DND-41 (cell line): Measurements from ENCODE around the gene CEP63.

Experiments used
- ATAC-seq: fragments of 200-7000 bp; cut with Tn5 transposase; 3 replicates; pipeline ENCODE4 v1.9.1; 2021; ENCODE audit warnings: low read depth; ENCODE audit not compliant: insufficient read depth
- DNase-seq: peaks from one replicate; pipeline ENCODE4 v3.0.0-alpha.2; 2020
- H2AFZ ChIP-seq: 2 replicates; pipeline ENCODE4 v1.6.0; 2012; ENCODE audit warnings: low read depth, low read length
- H3K27ac ChIP-seq: 2 replicates; pipeline ENCODE4 v1.5.1; 2012; ENCODE audit warnings: low read length, inconsistent platforms
- H3K27me3 ChIP-seq: fragments of 200-600 bp; sonication (generic); 2 replicates; pipeline ENCODE4 v1.6.0; 2012; ENCODE audit warnings: low read length, mild to moderate bottlenecking, inconsistent platforms; ENCODE audit not compliant: insufficient read depth, poor library complexity
- H3K36me3 ChIP-seq: 2 replicates; pipeline ENCODE4 v1.5.1; 2012; ENCODE audit warnings: low read length, inconsistent platforms; ENCODE audit not compliant: insufficient read depth
- H3K4me1 ChIP-seq: 2 replicates; pipeline ENCODE4 v1.5.1; 2012; ENCODE audit warnings: mild to moderate bottlenecking, low read length; ENCODE audit not compliant: insufficient read depth
- H3K4me2 ChIP-seq: 2 replicates; pipeline ENCODE4 v1.6.0; 2012; ENCODE audit warnings: mild to moderate bottlenecking, moderate library complexity, low read length, inconsistent platforms; ENCODE audit not compliant: insufficient read depth
- H3K4me3 ChIP-seq, 2 experiments: fragments of 200-600 bp in 1 of 2; shearing (Covaris generic) in 1 of 2; 2 replicates each; pipeline ENCODE4 v1.5.1; 2012 to 2016; ENCODE audit warnings: inconsistent platforms in 2 of 2, low read length in 2 of 2, mild to moderate bottlenecking in 2 of 2, low read depth in 1 of 2, moderate library complexity in 1 of 2
- H3K79me2 ChIP-seq: 2 replicates; pipeline ENCODE4 v1.6.0; 2012; ENCODE audit warnings: low read length, inconsistent platforms; ENCODE audit not compliant: insufficient read depth
- H3K9ac ChIP-seq: 2 replicates; pipeline ENCODE4 v1.6.0; 2012; ENCODE audit warnings: low read depth, mild to moderate bottlenecking, inconsistent platforms, low read length, moderate library complexity
- H3K9me3 ChIP-seq: 2 replicates; pipeline ENCODE4 v1.5.1; 2012; ENCODE audit warnings: low read length, moderate library complexity, mild to moderate bottlenecking, inconsistent platforms; ENCODE audit not compliant: insufficient read depth, severe bottlenecking
- H4K20me1 ChIP-seq: 2 replicates; pipeline ENCODE4 v1.6.0; 2012; ENCODE audit warnings: low read length; ENCODE audit not compliant: insufficient read depth
- CTCF ChIP-seq: IDR thresholded peaks from 2 replicates; pipeline ENCODE4 v1.5.1; 2012; ENCODE audit warnings: borderline replicate concordance, low read length, moderate library complexity, mild to moderate bottlenecking; ENCODE audit not compliant: poor library complexity, severe bottlenecking; ENCODE audit errors: extremely low read depth
- EZH2 ChIP-seq: IDR thresholded peaks from 3 replicates; pipeline ENCODE4 v1.6.1; 2012; ENCODE audit warnings: borderline replicate concordance, low read depth, mild to moderate bottlenecking, moderate library complexity, low read length, inconsistent platforms; ENCODE audit not compliant: severe bottlenecking

CEP63 gene

GRCh38 chr3:134601539-134602439 is 115.9 kb downstream of the CEP63 start:
- Histone ChIP-seq H3K4me3 (no peak overlapping the region), H3K9ac (no peak overlapping the region), H3K79me2 (no peaks in the 10 kb centered on the region), H3K4me2 (no peak overlapping the region), H3K4me1 (peaks cover 4% of the 10 kb centered on the region; the same call in 1 of the 2 replicates), H4K20me1 (no peaks in the 10 kb centered on the region; the same call in 1 of the 2 replicates), H3K27me3 (no peaks in the 10 kb centered on the region), H3K27ac (no peak overlapping the region), H2AFZ (no peak overlapping the region), H3K36me3 (no peaks in the 10 kb centered on the region), H3K9me3 (no peaks in the 10 kb centered on the region)
- no peak for DNase-seq
- no peak for TF ChIP-seq CTCF
- no peak for TF ChIP-seq EZH2
- no peak for ATAC-seq

- Histone ChIP-seq H4K20me1 (no peaks in the 10 kb centered on the region; the same call in 1 of the 2 replicates), H3K9me3 (no peaks in the 10 kb centered on the region), H3K27ac (no peak overlapping the region), H3K4me1 (peaks cover 4% of the 10 kb centered on the region; the same call in 1 of the 2 replicates), H3K79me2 (no peaks in the 10 kb centered on the region), H3K27me3 (no peaks in the 10 kb centered on the region), H3K4me2 (no peak overlapping the region), H3K36me3 (no peaks in the 10 kb centered on the region), H3K4me3 (no peak overlapping the region), H2AFZ (no peak overlapping the region), H3K9ac (no peak overlapping the region)
- ATAC-seq (no peak), DNase-seq (no peak)
- TF ChIP-seq EZH2 (no peak), CTCF (no peak)
Observed at GRCh38 chr3:134602440-134602814, 116.6 kb downstream of the CEP63 start.

GRCh38 chr3:134603480-134603879 is 117.6 kb downstream of the CEP63 start:
- Histone ChIP-seq H3K27me3 (no peaks in the 10 kb centered on the region), H2AFZ (no peak overlapping the region), H3K4me1 (peaks cover 4% of the 10 kb centered on the region; the same call in 1 of the 2 replicates), H3K9me3 (no peaks in the 10 kb centered on the region), H4K20me1 (no peaks in the 10 kb centered on the region; the same call in 1 of the 2 replicates), H3K4me2 (no peak overlapping the region), H3K4me3 (no peak overlapping the region), H3K36me3 (no peaks in the 10 kb centered on the region), H3K9ac (no peak overlapping the region), H3K79me2 (no peaks in the 10 kb centered on the region), H3K27ac (no peak overlapping the region)
- ATAC-seq (no peak), DNase-seq (no peak)
- TF ChIP-seq CTCF = no peak
- TF ChIP-seq EZH2 = no peak
